Suprapubic skin (tissue), 4 donors: ENCODE results near the gene VAV1.
"Not testable (repeated sequence)": the region's sequence is repeated elsewhere in the genome, so short reads cannot be mapped to it uniquely, and the experiment has no call there.

ENCODE experiments used
- CTCF ChIP-seq, 2 donors: fragments of 200-600 bp in 1 of 2; fragments of 450-650 bp in 1 of 2; sonication (generic) in 1 of 2; IDR thresholded peaks; one replicate each; pipeline ENCODE4 v1.5.1; 2016 to 2019; ENCODE audit warnings: antibody characterized with exemption in 2 of 2, mild to moderate bottlenecking in 1 of 2, moderate library complexity in 1 of 2
- POLR2A ChIP-seq, 2 donors: fragments of 450-650 bp; IDR thresholded peaks; one replicate each; pipeline ENCODE4 v1.6.1; 2017; ENCODE audit warnings: antibody characterized with exemption in 2 of 2, mild to moderate bottlenecking in 2 of 2, moderate library complexity in 2 of 2
- POLR2AphosphoS5 ChIP-seq, 3 donors: sonication (generic); formaldehyde crosslinking; IDR thresholded peaks; one replicate each; pipeline ENCODE4 v1.6.1; 2017; ENCODE audit warnings: antibody characterized with exemption in 3 of 3

- not testable (repeated sequence) for TF ChIP-seq POLR2AphosphoS5, CTCF, POLR2A (IDR thresholded peaks at IDR 0.05)
Measured at GRCh38 chr19:6762253-6762797, 10.2 kb upstream of the VAV1 start.
